H1 (cell line): ENCODE results near the gene CLINT1. TPM values are rescaled to one million over a fixed set of nuclear protein-coding genes. Genes with fewer than 3 reads are reported as not detected.

Experiments
- CTCF ChIA-PET: fragments of 300-600 bp; sonication (Branson Sonifier 250); formaldehyde crosslinking; loops from one replicate; lab custom pipeline; 2021; ENCODE audit not compliant: partially characterized antibody; lab: Charles Lee
- POLR2A ChIA-PET: fragments of 300-600 bp; sonication (Branson Sonifier 250); formaldehyde crosslinking; loops from one replicate; lab custom pipeline; 2021; ENCODE audit warnings: inconsistent platforms; ENCODE audit not compliant: partially characterized antibody; lab: Charles Lee
- DNase-seq, 2 experiments: peaks; one replicate each; pipeline versions ENCODE4 v3.0.0 to v3.0.0-alpha.2; 2010 to 2022; ENCODE audit warnings: low spot score in 2 of 2, low read depth in 1 of 2, mixed read lengths in 1 of 2
- FAIRE-seq: peaks from 2 replicates; lab custom pipeline; 2011; peaks lifted over from hg19 to GRCh38; lab: Jason Lieb, UNC
- H2AFZ ChIP-seq: 2 replicates; pipeline ENCODE4 v1.8.1; 2012; ENCODE audit warnings: low read length, inconsistent platforms
- H2AK5ac ChIP-seq: 2 replicates; pipeline ENCODE4 v1.6.1; 2013; ENCODE audit warnings: low read depth, low read length
- H2BK120ac ChIP-seq: replicated peaks from 2 replicates; pipeline ENCODE3; 2013; ENCODE audit warnings: low read depth, low read length, inconsistent platforms
- H2BK12ac ChIP-seq: 2 replicates; pipeline ENCODE4 v1.6.1; 2013; ENCODE audit warnings: low read depth, low read length
- H2BK15ac ChIP-seq: 2 replicates; pipeline ENCODE4 v1.6.1; 2013; ENCODE audit warnings: low read length
- H2BK20ac ChIP-seq: 2 replicates; pipeline ENCODE4 v1.6.1; 2013; ENCODE audit warnings: low read length
- H2BK5ac ChIP-seq: 2 replicates; pipeline ENCODE4 v1.6.1; 2013; ENCODE audit warnings: low read depth, low read length
- H3K14ac ChIP-seq: 2 replicates; pipeline ENCODE4 v1.6.1; 2013; ENCODE audit warnings: inconsistent platforms; ENCODE audit not compliant: insufficient read length
- H3K18ac ChIP-seq: 2 replicates; pipeline ENCODE4 v1.6.1; 2013; ENCODE audit warnings: low read length; ENCODE audit errors: extremely low read depth
- H3K23ac ChIP-seq: 2 replicates; pipeline ENCODE4 v1.6.1; 2013; ENCODE audit warnings: inconsistent platforms; ENCODE audit not compliant: insufficient read length
- H3K23me2 ChIP-seq: 2 replicates; pipeline ENCODE4 v1.6.1; 2013; ENCODE audit warnings: low read depth, low read length
- H3K27ac ChIP-seq: 2 replicates; pipeline ENCODE4 v1.6.1; 2011; ENCODE audit warnings: low read depth, low read length, inconsistent platforms
- H3K27me3 ChIP-seq, 4 experiments: replicated peaks in 1 of 4; 1 replicate in 1 of 4; 2 replicates in 3 of 4; pipeline versions ENCODE4 v1.6.1 to v1.8.1; 2011 to 2013; ENCODE audit warnings: low read length in 3 of 4, mild to moderate bottlenecking in 3 of 4, inconsistent platforms in 2 of 4, mixed read lengths in 2 of 4, moderate library complexity in 1 of 4; ENCODE audit not compliant: control insufficient read depth in 3 of 4, insufficient read depth in 3 of 4; ENCODE audit errors: extremely low read depth in 1 of 4
- H3K36me3 ChIP-seq, 4 experiments: 2 replicates each; pipeline versions ENCODE4 v1.6.1 to v1.8.1; 2011 to 2013; ENCODE audit warnings: mild to moderate bottlenecking in 4 of 4, low read length in 3 of 4, moderate library complexity in 2 of 4, control low read depth in 1 of 4, inconsistent platforms in 1 of 4; ENCODE audit not compliant: insufficient read depth in 4 of 4, control insufficient read depth in 2 of 4
- H3K4ac ChIP-seq: replicated peaks from 2 replicates; pipeline ENCODE3; 2013; ENCODE audit warnings: low read length, low read depth, mixed read lengths, inconsistent platforms; ENCODE audit not compliant: insufficient read length
- H3K4me1 ChIP-seq, 4 experiments: replicated peaks in 1 of 4; 1 replicate in 1 of 4; 2 replicates in 3 of 4; pipeline versions ENCODE4 v1.6.1 to v1.8.1; 2011 to 2013; ENCODE audit warnings: low read length in 3 of 4, inconsistent platforms in 2 of 4, mixed read lengths in 1 of 4; ENCODE audit not compliant: insufficient read depth in 4 of 4, control insufficient read depth in 3 of 4
- H3K4me2 ChIP-seq, 2 experiments: 2 replicates each; pipeline versions ENCODE4 v1.6.1 to v1.8.1; 2011 to 2013; ENCODE audit warnings: low read depth in 2 of 2, low read length in 2 of 2, control low read depth in 1 of 2, inconsistent platforms in 1 of 2, mild to moderate bottlenecking in 1 of 2; ENCODE audit not compliant: insufficient read depth in 1 of 2
- H3K4me3 ChIP-seq, 4 experiments: fragments of 200-600, 300-600 bp in 1 of 4; sonication (generic), shearing (Covaris generic), sonication (Bioruptor Twin) in 1 of 4; 2 replicates each; pipeline versions ENCODE4 v1.5.1 to v1.8.1; 2011 to 2016; ENCODE audit warnings: low read length in 4 of 4, low read depth in 3 of 4, control low read depth in 2 of 4, inconsistent platforms in 2 of 4, mild to moderate bottlenecking in 2 of 4, mixed read lengths in 1 of 4, moderate library complexity in 1 of 4; ENCODE audit not compliant: insufficient read depth in 2 of 4; ENCODE audit errors: extremely low read depth in 1 of 4
- H3K56ac ChIP-seq: replicated peaks from 2 replicates; pipeline ENCODE3; 2013; ENCODE audit warnings: low read depth, mild to moderate bottlenecking, mixed read lengths, low read length, inconsistent platforms; ENCODE audit not compliant: insufficient read length
- H3K79me1 ChIP-seq: 2 replicates; pipeline ENCODE4 v1.6.1; 2013; ENCODE audit warnings: low read depth, low read length, control low read depth
- H3K79me2 ChIP-seq, 2 experiments: 2 replicates each; pipeline versions ENCODE4 v1.6.1 to v1.8.1; 2012 to 2013; ENCODE audit warnings: low read length in 2 of 2, mild to moderate bottlenecking in 2 of 2, inconsistent platforms in 1 of 2; ENCODE audit not compliant: insufficient read depth in 2 of 2, control insufficient read depth in 1 of 2
- H3K9ac ChIP-seq, 4 experiments: replicated peaks in 1 of 4; 1 replicate in 1 of 4; 2 replicates in 3 of 4; pipeline versions ENCODE4 v1.6.1 to v1.8.1; 2011 to 2013; ENCODE audit warnings: low read depth in 3 of 4, low read length in 3 of 4, control low read depth in 2 of 4, mild to moderate bottlenecking in 2 of 4, moderate library complexity in 2 of 4, inconsistent platforms in 1 of 4; ENCODE audit errors: extremely low read depth in 1 of 4
- H3K9me3 ChIP-seq, 2 experiments: 2 replicates each; pipeline versions ENCODE4 v1.6.1 to v1.8.1; 2012 to 2013; ENCODE audit warnings: mild to moderate bottlenecking in 2 of 2, moderate library complexity in 2 of 2, control low read depth in 1 of 2, inconsistent platforms in 1 of 2, low read depth in 1 of 2, low read length in 1 of 2, mixed read lengths in 1 of 2; ENCODE audit not compliant: insufficient read depth in 2 of 2
- H4K20me1 ChIP-seq, 2 experiments: replicated peaks in 1 of 2; 2 replicates each; pipeline versions ENCODE3 to v1.8.1; 2011 to 2013; ENCODE audit warnings: inconsistent platforms in 2 of 2, low read length in 2 of 2, mild to moderate bottlenecking in 1 of 2; ENCODE audit not compliant: insufficient read depth in 2 of 2, control insufficient read depth in 1 of 2
- H4K5ac ChIP-seq: 2 replicates; pipeline ENCODE4 v1.6.1; 2013; ENCODE audit warnings: low read length, low read depth, mixed read lengths, inconsistent platforms; ENCODE audit not compliant: insufficient read length
- H4K8ac ChIP-seq: 2 replicates; pipeline ENCODE4 v1.8.0; 2013; ENCODE audit warnings: mild to moderate bottlenecking, moderate library complexity, low read length, inconsistent platforms; ENCODE audit not compliant: insufficient read depth; ENCODE audit errors: extremely low read depth
- H4K91ac ChIP-seq: replicated peaks from 2 replicates; pipeline ENCODE3; 2013; ENCODE audit warnings: low read length, mixed read lengths, inconsistent platforms; ENCODE audit not compliant: insufficient read length
- CREB1 ChIP-seq: IDR thresholded peaks from 2 replicates; pipeline ENCODE4 v1.6.1; 2012; ENCODE audit warnings: inconsistent platforms
- HDAC2 ChIP-seq, 2 experiments: fragments of 300-600 bp in 1 of 2; sonication (generic) in 1 of 2; IDR thresholded peaks; 2 replicates each; pipeline ENCODE4 v1.6.1; 2011 to 2012; ENCODE audit warnings: low read depth in 2 of 2, low read length in 2 of 2, mild to moderate bottlenecking in 2 of 2, moderate library complexity in 2 of 2, borderline replicate concordance in 1 of 2, inconsistent platforms in 1 of 2
- JUN ChIP-seq: IDR thresholded peaks from 2 replicates; pipeline ENCODE4 v1.6.1; 2011; ENCODE audit warnings: low read depth, mild to moderate bottlenecking, improper control_type of control experiment, low read length
- KDM5A ChIP-seq: fragments of 200-600 bp; IDR thresholded peaks from 2 replicates; pipeline ENCODE4 v1.7.1; 2012; ENCODE audit warnings: mild to moderate bottlenecking, low read length, inconsistent platforms, mixed read lengths
- RAD21 ChIP-seq, 2 experiments: IDR thresholded peaks in 1 of 2; conservative IDR thresholded peaks in 1 of 2; 2 replicates each; pipeline ENCODE4 v1.6.1; 2011; ENCODE audit warnings: low read depth in 2 of 2, low read length in 2 of 2, improper control_type of control experiment in 1 of 2, inconsistent platforms in 1 of 2, mild to moderate bottlenecking in 1 of 2, moderate library complexity in 1 of 2
- TBP ChIP-seq: IDR thresholded peaks from 2 replicates; pipeline ENCODE4 v1.6.1; 2011; ENCODE audit warnings: low read depth, low read length, improper control_type of control experiment
- ZNF274 ChIP-seq: IDR thresholded peaks from 2 replicates; pipeline ENCODE4 v1.7.0; 2012; ENCODE audit warnings: low read length, borderline replicate concordance; ENCODE audit errors: extremely low read depth
- WGBS, 2 experiments: shearing (Covaris generic) in 1 of 2; methylation state at CpG; one replicate each; pipeline versions ENCODE4 v1.1.6 to v1.1.7; 2013 to 2015; ENCODE audit warnings: low lambda C conversion rate in 2 of 2, mixed read lengths in 2 of 2, inconsistent platforms in 1 of 2, low coverage in 1 of 2, missing lambda C conversion rate in 1 of 2; ENCODE audit not compliant: insufficient replicate concordance in 2 of 2, insufficient coverage in 1 of 2, insufficient read length in 1 of 2; ENCODE audit errors: extremely low coverage in 1 of 2, missing lambda C conversion rate in 1 of 2; 5-methylcytosine and 5-hydroxymethylcytosine counted together
- polyA plus RNA-seq, 7 experiments: library from polyadenylated mRNA; depleted of rRNA in 3 of 7; stranded (reverse) in 5 of 7; unstranded in 2 of 7; fragments of >200 nt in 5 of 7; fragments of 200-250 nt in 2 of 7; gene quantifications; 1 replicate in 5 of 7; 2 replicates in 1 of 7; 4 replicates in 1 of 7; pipeline versions ENCODE4 v1.2.1 to v1.2.3, GENCODE V29; 2011 to 2013; ENCODE audit warnings: missing spikeins in 2 of 7, mixed read lengths in 2 of 7
- total RNA-seq: library from RNA; stranded (reverse); fragmentation: NEBNext Ultra II Directional; extraction: Animal tissue kit (Norgen Biotek cat#: 25700); gene quantifications from 2 replicates; pipeline ENCODE4 v1.2.1, GENCODE V29; 2021
- TF ChIP-seq, protein P1 (sequence below): IDR thresholded peaks from 2 replicates; pipeline ENCODE4 v1.6.1; 2011; ENCODE audit warnings: low read length, improper control_type of control experiment

Gene CLINT1
- total and polyA plus RNA-seq, 2 of the 8 experiments (the other 6 are each of a cell fraction or from before 2014, with no cell fraction given) = 85.9 to 140 TPM

GRCh38 chr5:157764531-157764930, 94.4 kb downstream of the CLINT1 start:
- Histone ChIP-seq H3K27me3 (no peaks in the 10 kb centered on the region), H3K4me2 (no peak overlapping the region), H3K27ac (no peak overlapping the region), H2BK20ac (no peak overlapping the region), H3K23me2 (no peaks in the 10 kb centered on the region), H4K91ac (no peak overlapping the region), H2BK120ac (no peak overlapping the region), H4K8ac (no peak overlapping the region), H3K18ac (no peak overlapping the region), H4K5ac (no peak overlapping the region), H3K23ac (no peak overlapping the region), H3K14ac (no peak overlapping the region), H2AK5ac (no peak overlapping the region), H3K36me3 (no peaks in the 10 kb centered on the region), H3K79me2 (no peaks in the 10 kb centered on the region), H2AFZ (no peak overlapping the region), H3K4ac (no peak overlapping the region), H3K9ac (no peak overlapping the region), H2BK12ac (no peak overlapping the region), H3K56ac (no peak overlapping the region), H3K9me3 (no peaks in the 10 kb centered on the region), H3K4me1 (no peaks in the 10 kb centered on the region), H2BK15ac (no peak overlapping the region), H3K4me3 (no peak overlapping the region), H2BK5ac (no peak overlapping the region), H3K79me1 (no peaks in the 10 kb centered on the region), H4K20me1 (peaks cover 0 to 3% of the 10 kb centered on the region in 2 experiments)
- no peak for DNase-seq
- no peak for FAIRE-seq
- POLR2A ChIA-PET = no interaction called here
- CTCF ChIA-PET = interaction anchor here (0.6 to 4.2 kb wide), 7 partner anchors 9 to 1486 kb away, joined by 3 to 34 read pairs (median 4); partner anchors contain the start of gene LSM11
- 88% methylated on average over 6 of the region's 6 CpGs; no CpG with 5 or more reads in 1 of the 2 experiments for whole genome bisulfite sequencing, 2 experiments
- TF ChIP-seq HDAC2 (IDR thresholded peaks at IDR 0.05; ENCODE audit: borderline replicate concordance in 1 of 2, low read depth in 2 of 2, low read length in 2 of 2) = no peak
- no peak for TF ChIP-seq ZNF274
- TF ChIP-seq TBP = no peak
- no peak for TF ChIP-seq JUN
- no peak for TF ChIP-seq CREB1
- no peak for TF ChIP-seq KDM5A
- TF ChIP-seq, protein P1, sequence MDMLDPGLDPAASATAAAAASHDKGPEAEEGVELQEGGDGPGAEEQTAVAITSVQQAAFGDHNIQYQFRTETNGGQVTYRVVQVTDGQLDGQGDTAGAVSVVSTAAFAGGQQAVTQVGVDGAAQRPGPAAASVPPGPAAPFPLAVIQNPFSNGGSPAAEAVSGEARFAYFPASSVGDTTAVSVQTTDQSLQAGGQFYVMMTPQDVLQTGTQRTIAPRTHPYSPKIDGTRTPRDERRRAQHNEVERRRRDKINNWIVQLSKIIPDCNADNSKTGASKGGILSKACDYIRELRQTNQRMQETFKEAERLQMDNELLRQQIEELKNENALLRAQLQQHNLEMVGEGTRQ = no peak
- TF ChIP-seq RAD21 (IDR thresholded peaks at IDR 0.05 in 1 of 2, conservative IDR thresholded peaks at IDR 0.05 in 1 of 2; ENCODE audit: low read depth in 2 of 2, low read length in 2 of 2) = no peak
